Thoracic aorta (tissue), 2 donors: ENCODE results near the gene AFAP1L1. TPM values are rescaled to one million over a fixed set of nuclear protein-coding genes. Genes with fewer than 3 reads are reported as not detected.

Experiments
- ATAC-seq: fragments of 150-250 bp; one replicate; pipeline ENCODE4 v1.8.0; 2017; ENCODE audit warnings: low read depth; ENCODE audit not compliant: insufficient number of reproducible peaks, low FRiP score
- DNase-seq: peaks from one replicate; pipeline ENCODE4 v3.0.0-alpha.2; 2020; ENCODE audit warnings: low spot score
- H3K27ac ChIP-seq, 2 donors: fragments of 200-600 bp; sonication (generic); 1 replicate in 1 of 2; 2 replicates in 1 of 2; pipeline ENCODE4 v1.5.1; 2016; ENCODE audit warnings: mild to moderate bottlenecking in 2 of 2, moderate library complexity in 2 of 2
- H3K27me3 ChIP-seq: fragments of 200-600 bp; sonication (generic); replicated peaks from 2 replicates; pipeline ENCODE4 v1.6.0; 2016; ENCODE audit warnings: mild to moderate bottlenecking; ENCODE audit not compliant: insufficient read depth
- H3K36me3 ChIP-seq: fragments of 200-600 bp; sonication (generic); one replicate; pipeline ENCODE4 v1.5.1; 2016
- H3K4me1 ChIP-seq, 2 donors: fragments of 200-600 bp; sonication (generic); 1 replicate in 1 of 2; 2 replicates in 1 of 2; pipeline versions ENCODE4 v1.5.1 to v1.6.0; 2016; ENCODE audit warnings: low read depth in 2 of 2, mild to moderate bottlenecking in 1 of 2; ENCODE audit not compliant: control insufficient read depth in 1 of 2
- H3K4me3 ChIP-seq: fragments of 200-600 bp; sonication (generic); 2 replicates; pipeline ENCODE4 v1.5.1; 2016; ENCODE audit warnings: mild to moderate bottlenecking
- H3K9me3 ChIP-seq: fragments of 200-600 bp; sonication (generic); 2 replicates; pipeline ENCODE4 v1.5.1; 2016
- total RNA-seq, 2 donors: library from RNA; depleted of rRNA; stranded (reverse); fragments of >200 nt; gene quantifications; one replicate each; pipeline versions ENCODE4 v1.1.0 to v1.2.3, GENCODE V29; 2016
- TF ChIP-seq, protein P1 (sequence below): fragments of 200-600 bp; sonication (generic); IDR thresholded peaks from one replicate; pipeline ENCODE4 v1.5.1; 2019; ENCODE audit warnings: antibody characterized with exemption

Gene AFAP1L1
- total RNA-seq, 2 donors from 2014 or later = 6.8 to 10.4 TPM

DNA sequence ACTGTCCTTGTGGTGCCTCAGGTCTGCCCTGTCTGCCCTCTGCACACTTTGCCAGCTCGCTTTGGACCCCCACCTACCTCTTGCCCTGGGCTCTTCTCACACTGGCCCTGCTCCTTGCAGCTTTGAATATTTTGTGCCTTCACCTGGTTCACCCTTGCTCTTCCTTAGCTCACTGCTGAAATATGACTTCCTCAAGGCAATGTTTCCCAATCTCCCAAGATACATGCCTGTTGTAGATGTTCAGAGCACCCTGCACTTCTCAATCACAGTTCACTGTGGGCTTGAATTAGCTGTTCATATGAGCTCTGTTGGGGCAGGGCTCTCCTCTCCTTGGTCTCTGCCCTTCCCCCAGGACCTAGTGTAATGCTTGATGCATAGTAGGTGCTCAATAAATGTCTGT is 8.0 kb downstream of the AFAP1L1 start:
- ATAC-seq (no peak), DNase-seq (no peak)
- Histone ChIP-seq H3K4me3 (no peak overlapping the region), H3K27ac (no peak overlapping the region), H3K36me3 (no peaks in the 10 kb centered on the region), H3K4me1 (peaks cover 6 to 16% of the 10 kb centered on the region in 2 donors), H3K27me3 (no peaks in the 10 kb centered on the region), H3K9me3 (no peaks in the 10 kb centered on the region)
- TF ChIP-seq, protein P1, sequence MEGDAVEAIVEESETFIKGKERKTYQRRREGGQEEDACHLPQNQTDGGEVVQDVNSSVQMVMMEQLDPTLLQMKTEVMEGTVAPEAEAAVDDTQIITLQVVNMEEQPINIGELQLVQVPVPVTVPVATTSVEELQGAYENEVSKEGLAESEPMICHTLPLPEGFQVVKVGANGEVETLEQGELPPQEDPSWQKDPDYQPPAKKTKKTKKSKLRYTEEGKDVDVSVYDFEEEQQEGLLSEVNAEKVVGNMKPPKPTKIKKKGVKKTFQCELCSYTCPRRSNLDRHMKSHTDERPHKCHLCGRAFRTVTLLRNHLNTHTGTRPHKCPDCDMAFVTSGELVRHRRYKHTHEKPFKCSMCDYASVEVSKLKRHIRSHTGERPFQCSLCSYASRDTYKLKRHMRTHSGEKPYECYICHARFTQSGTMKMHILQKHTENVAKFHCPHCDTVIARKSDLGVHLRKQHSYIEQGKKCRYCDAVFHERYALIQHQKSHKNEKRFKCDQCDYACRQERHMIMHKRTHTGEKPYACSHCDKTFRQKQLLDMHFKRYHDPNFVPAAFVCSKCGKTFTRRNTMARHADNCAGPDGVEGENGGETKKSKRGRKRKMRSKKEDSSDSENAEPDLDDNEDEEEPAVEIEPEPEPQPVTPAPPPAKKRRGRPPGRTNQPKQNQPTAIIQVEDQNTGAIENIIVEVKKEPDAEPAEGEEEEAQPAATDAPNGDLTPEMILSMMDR = no peak

DNA sequence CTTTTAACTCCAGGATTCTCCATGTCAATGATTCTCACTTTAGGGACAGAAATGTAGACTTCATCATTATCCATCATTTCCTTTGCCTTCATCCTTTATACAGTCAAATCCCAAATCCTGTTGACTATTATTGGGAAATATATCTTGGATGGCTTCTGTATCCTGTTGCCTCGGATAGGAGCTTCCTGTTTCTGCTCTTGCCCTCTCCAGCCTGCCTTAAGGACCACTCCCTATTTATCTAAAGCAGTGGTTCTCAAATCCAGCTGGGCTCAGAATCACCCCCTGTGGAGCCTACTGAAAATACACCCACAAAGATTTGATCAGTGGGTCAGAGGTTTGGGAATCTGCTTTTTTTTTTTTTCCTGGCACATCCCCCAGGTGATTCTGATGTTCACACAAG is 8.5 kb downstream of the AFAP1L1 start:
- Histone ChIP-seq H3K9me3 (no peaks in the 10 kb centered on the region), H3K4me1 (peaks cover 6 to 16% of the 10 kb centered on the region in 2 donors), H3K27ac (no peak overlapping the region), H3K36me3 (no peaks in the 10 kb centered on the region), H3K4me3 (no peak overlapping the region), H3K27me3 (no peaks in the 10 kb centered on the region)
- no peak for DNase-seq
- ATAC-seq = no peak
- TF ChIP-seq, protein P1 = no peak

DNA sequence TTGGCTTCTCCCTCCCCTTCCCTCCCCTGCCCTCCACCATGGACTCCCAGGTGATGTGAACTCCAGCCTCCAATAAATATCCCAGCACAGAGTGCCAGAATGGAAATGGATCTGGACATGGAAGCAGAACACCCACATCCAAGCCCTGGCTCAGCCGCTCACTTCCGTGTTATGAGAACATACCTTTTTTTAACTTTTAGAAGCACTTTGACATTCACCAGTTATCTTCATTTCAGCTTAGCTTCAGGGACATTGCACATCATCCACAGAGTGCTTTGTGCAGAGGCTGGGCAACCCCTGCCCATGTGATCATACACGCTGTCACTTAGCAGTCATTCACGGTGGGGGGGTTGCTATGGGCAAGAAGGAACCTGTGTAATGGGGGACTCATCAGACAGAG is 9.1 kb downstream of the AFAP1L1 start:
- Histone ChIP-seq H3K36me3 (no peaks in the 10 kb centered on the region), H3K4me3 (no peak overlapping the region), H3K9me3 (no peaks in the 10 kb centered on the region), H3K27me3 (no peaks in the 10 kb centered on the region), H3K4me1 (peaks cover 6 to 16% of the 10 kb centered on the region in 2 donors), H3K27ac (no peak overlapping the region)
- ATAC-seq = no peak
- TF ChIP-seq, protein P1 = no peak
- no peak for DNase-seq

DNA sequence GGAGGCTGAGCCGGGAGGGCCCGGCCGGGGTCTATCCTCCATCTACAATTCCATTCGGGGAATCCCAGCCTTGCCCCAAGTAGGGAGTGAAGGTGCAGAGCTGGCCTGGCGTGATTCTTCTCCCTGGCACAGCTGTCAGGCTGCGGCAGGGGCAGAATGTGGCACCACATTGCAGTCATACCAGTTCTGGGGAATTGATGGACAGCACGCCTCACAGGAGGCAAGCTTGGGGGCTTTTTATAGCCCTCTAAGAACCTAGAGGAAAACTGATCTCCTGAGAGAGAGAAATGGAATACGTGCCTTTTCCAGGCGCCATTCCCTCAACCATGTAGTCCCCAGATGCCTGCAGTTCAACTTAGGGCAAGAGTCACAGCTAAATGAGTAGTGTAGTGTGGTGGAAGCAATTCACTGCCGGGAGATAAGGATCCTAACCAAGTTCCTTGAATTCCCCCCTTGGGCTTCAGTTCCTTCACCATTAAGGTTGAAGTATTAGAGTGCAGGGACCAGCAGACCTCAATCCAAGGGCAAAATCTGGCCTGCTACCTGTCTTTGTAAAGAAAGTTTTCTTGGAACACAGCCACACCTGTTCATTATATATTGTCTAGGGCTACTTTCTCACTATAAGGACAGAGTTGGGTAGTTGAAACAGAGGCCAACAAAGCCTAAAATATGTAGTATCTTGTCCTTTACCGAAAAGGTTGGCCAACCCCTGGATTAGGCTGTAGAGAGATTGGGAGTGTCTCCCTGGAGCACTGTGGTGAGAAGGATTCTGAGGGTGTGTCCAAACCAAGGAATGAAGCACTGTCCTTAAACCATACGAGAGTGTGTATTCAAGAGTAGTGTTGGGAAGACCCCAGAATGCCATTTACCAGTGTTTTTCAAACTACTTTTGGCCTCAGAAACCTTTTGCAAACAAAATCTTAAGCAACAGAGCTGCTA is 10.6 kb downstream of the AFAP1L1 start:
- no peaks in the 10 kb centered on the region for H3K36me3 ChIP-seq
- DNase-seq (no peak), ATAC-seq (no peak)
- H3K4me1 ChIP-seq = peaks cover 6 to 12% of the 10 kb centered on the region in 2 donors
- H3K9me3 ChIP-seq = no peaks in the 10 kb centered on the region
- no peaks in the 10 kb centered on the region for H3K27me3 ChIP-seq
- TF ChIP-seq, protein P1 = no peak
- H3K4me3 ChIP-seq = no peak overlapping the region
- no peak overlapping the region for H3K27ac ChIP-seq

DNA sequence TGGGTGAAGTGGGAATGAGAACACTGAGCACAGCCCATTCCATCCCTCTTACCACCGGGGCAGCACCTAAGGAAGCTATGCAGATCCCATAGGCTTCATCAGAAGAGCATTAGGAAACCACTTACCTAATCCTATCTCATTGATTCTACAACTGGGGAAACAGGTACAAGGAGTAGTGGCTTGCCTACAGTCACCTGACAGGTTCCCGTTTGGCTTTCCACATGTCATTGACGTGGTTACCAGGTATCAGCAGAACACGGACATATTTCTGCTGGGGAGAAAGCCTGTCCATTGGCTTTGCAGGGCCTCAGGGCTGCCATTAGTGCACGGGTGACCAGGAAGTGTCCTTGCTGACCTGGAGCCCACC is 11.3 kb downstream of the AFAP1L1 start:
- TF ChIP-seq, protein P1 = no peak
- DNase-seq (no peak), ATAC-seq (no peak)

More for the DNA sequence above, 11.3 kb downstream of the AFAP1L1 start:
- Histone ChIP-seq H3K9me3 (no peaks in the 10 kb centered on the region), H3K36me3 (no peaks in the 10 kb centered on the region), H3K4me3 (no peak overlapping the region), H3K27me3 (no peaks in the 10 kb centered on the region), H3K27ac (no peak overlapping the region), H3K4me1 (peaks cover 6% of the 10 kb centered on the region in 2 donors)
